ENCODE measurements around the gene ZIC4.

The ZIC4 gene

DNA sequence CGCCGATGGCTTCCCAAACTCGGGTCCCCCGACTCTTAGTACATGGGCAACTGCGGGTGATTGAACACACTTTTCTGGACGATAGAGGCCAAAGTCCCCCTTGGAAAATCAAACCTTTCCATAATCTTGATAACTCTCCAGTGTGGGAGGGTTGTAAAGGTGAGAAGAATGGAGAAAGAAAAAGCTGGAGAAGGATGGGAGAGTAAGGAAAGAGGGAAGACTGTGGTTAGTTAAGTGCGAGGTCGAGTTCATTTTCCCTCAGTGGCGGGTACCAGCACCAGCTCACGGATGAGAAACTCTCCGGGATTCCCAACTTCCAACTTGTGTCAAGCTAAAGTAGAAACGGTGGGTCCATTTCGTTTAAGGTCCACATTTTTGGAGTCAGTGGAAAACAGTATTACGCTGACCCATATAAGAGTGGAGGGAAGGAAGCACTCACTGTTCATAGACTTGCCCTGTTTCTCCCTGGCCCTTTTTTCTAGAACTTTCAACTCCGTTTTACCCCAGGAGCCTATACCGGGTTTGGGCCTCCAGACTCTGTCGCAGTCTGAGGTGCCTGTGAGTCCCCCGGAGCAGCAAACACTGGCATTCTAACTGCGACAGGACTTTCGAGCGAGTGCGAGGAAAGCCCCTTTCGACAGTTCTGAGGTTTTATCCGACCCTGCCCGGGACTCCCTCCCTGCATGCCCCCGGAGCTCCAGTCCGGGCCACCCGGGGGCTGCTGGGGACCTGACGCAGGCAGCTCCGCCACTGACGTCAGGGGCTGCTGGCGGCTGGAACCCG lies 17.6 kb upstream of the ZIC4 start:
- no peak overlapping the region for H3K4me3 ChIP-seq (ENCODE audit: insufficient read depth, low read depth, low read length, poor library complexity, severe bottlenecking)
- no peak for DNase-seq
- H3K9me3 ChIP-seq (ENCODE audit: control insufficient read depth, low read length) = no peaks in the 10 kb centered on the region
- H3K27ac ChIP-seq (ENCODE audit: insufficient read depth, low read length, poor library complexity, severe bottlenecking) = no peak overlapping the region
- H3K36me3 ChIP-seq (ENCODE audit: control insufficient read depth, insufficient read depth, low read length) = no peaks in the 10 kb centered on the region
- peaks cover 27% of the 10 kb centered on the region for H3K27me3 ChIP-seq (replicated peaks; ENCODE audit: control insufficient read depth, insufficient read depth, low read length, poor library complexity, severe bottlenecking)
- H3K4me1 ChIP-seq (ENCODE audit: control insufficient read depth, insufficient read depth, low read length, poor library complexity, severe bottlenecking) = no peaks in the 10 kb centered on the region

DNA sequence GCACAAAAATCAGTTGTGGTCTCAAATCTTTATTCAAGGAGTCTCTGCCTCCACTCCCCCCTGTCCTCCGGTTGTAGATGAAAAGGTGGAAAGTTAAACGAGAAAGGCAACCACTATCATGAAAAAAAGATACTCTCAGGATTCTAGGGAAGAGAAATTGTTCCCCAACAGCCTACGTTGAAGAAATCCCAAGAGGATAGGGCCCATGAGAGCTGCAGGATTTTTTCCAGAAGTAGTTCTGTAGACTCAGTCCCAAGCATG lies 17.1 kb upstream of the ZIC4 start:
- no peak for DNase-seq
- no peaks in the 10 kb centered on the region for H3K9me3 ChIP-seq (ENCODE audit: control insufficient read depth, low read length)
- no peak overlapping the region for H3K27ac ChIP-seq (ENCODE audit: insufficient read depth, low read length, poor library complexity, severe bottlenecking)
- no peak overlapping the region for H3K4me3 ChIP-seq (ENCODE audit: insufficient read depth, low read depth, low read length, poor library complexity, severe bottlenecking)
- no peaks in the 10 kb centered on the region for H3K36me3 ChIP-seq (ENCODE audit: control insufficient read depth, insufficient read depth, low read length)
- H3K27me3 ChIP-seq (replicated peaks; ENCODE audit: control insufficient read depth, insufficient read depth, low read length, poor library complexity, severe bottlenecking) = peaks cover 27% of the 10 kb centered on the region
- H3K4me1 ChIP-seq (ENCODE audit: control insufficient read depth, insufficient read depth, low read length, poor library complexity, severe bottlenecking) = no peaks in the 10 kb centered on the region

DNA sequence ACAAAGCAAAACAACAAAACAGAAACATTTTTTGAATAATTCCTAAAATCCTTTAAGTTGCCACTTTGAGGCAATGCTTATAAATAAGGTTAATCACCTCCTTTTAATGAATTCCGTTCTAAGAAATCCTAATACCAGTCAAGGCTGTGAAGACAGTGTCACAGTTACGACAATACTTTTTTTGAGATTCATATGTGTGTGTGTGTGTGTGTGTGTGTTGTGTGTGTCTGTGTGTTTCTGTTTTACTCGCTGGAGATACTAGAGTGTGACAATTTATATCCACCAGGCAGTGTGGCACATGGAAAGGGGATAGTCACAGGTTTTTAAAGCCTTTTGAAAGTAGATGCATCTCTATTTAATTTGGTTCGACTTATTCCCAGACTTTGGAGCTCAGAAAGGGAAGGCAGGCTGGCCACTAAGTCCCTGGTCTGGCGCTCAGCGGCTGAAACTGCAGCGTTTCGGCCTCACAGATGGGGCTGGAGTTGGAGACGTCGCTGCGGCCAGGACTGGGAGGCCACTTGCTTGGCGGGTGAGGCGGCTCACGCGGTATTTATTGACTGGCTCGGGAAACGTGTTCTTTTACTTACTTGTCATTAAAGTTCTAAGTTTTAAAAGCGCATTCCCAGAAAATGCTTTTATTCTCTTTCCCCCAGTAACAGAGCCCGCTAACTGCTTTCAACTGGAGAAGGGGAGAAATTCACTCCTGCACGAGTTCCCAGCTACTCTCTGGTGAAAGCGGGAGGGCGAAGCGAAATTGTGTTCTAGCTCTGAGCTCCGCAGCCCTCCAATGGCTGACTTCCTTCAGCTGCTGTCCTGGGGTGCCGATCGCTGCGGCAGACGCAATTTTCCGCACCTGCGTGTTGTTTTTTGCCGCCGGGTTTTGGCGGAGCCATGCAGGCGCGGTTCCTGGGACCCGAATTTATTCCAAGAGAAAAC lies 16.5 kb upstream of the ZIC4 start:
- DNase-seq = no peak
- H3K27me3 ChIP-seq (replicated peaks; ENCODE audit: control insufficient read depth, insufficient read depth, low read length, poor library complexity, severe bottlenecking) = peaks cover 30% of the 10 kb centered on the region
- H3K9me3 ChIP-seq (ENCODE audit: control insufficient read depth, low read length) = no peaks in the 10 kb centered on the region
- no peak overlapping the region for H3K27ac ChIP-seq (ENCODE audit: insufficient read depth, low read length, poor library complexity, severe bottlenecking)
- H3K4me1 ChIP-seq (ENCODE audit: control insufficient read depth, insufficient read depth, low read length, poor library complexity, severe bottlenecking) = no peaks in the 10 kb centered on the region
- no peak overlapping the region for H3K4me3 ChIP-seq (ENCODE audit: insufficient read depth, low read depth, low read length, poor library complexity, severe bottlenecking)
- H3K36me3 ChIP-seq (ENCODE audit: control insufficient read depth, insufficient read depth, low read length) = no peaks in the 10 kb centered on the region

DNA sequence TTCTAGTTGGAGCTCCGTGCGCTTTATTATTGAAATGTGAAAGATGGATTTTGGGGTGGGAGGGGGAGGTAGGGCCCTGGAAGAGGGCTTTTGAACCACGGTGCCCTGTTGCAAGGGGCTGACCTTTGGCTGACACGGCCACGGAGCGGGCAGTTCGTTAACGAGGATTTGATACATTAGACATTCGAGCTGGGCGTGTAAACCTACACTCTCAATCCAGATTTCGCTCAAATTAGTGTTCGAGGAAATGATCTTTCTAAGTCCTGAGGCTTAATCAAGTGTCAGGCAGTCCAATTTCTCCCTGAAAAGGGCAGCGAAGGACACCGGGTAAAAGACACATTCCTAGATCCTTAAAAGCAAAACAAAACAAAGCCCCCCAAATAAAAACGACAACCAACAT lies 15.9 kb upstream of the ZIC4 start:
- Histone ChIP-seq H3K4me1 (ENCODE audit: control insufficient read depth, insufficient read depth, low read length, poor library complexity, severe bottlenecking) (no peaks in the 10 kb centered on the region), H3K4me3 (ENCODE audit: insufficient read depth, low read depth, low read length, poor library complexity, severe bottlenecking) (no peak overlapping the region), H3K9me3 (ENCODE audit: control insufficient read depth, low read length) (no peaks in the 10 kb centered on the region), H3K27me3 (replicated peaks; ENCODE audit: control insufficient read depth, insufficient read depth, low read length, poor library complexity, severe bottlenecking) (peaks cover 33% of the 10 kb centered on the region), H3K27ac (ENCODE audit: insufficient read depth, low read length, poor library complexity, severe bottlenecking) (no peak overlapping the region), H3K36me3 (ENCODE audit: control insufficient read depth, insufficient read depth, low read length) (no peaks in the 10 kb centered on the region)
- no peak for DNase-seq

DNA sequence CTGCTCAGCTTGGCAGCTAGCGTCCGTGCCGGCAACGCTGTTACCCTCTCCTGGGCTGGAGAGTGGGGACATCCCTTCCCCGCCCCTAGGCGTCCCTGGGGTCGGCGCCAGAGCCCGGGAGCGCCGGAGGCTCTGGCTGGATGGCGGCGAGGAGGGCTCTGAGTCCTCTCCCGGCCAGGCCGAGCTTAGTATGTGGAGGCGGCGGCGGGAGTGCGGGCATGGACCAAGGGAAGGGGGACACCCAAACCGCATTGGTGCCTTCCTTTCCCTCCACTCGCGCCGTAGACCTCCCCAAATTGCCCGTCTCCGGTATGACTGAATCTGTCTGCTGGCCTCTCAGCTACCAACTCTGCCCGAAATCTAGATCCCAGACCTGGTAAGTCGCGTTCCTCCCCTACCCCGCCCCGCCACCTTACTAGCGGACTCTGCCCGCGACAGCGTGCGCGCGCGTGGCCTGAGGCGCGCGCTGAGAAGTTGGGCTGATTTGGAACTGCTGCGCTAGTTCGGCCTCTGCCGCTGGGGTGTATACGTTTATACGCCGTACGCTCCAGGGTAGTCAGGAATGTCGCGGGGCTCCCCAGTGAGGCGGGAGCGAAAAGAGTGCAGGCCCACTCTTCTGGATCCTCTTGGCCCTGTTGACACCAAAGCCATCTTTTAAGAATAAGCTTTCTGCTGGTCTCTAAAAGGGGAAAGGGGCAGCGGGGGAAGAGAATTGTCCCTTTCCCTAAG lies 15.0 kb upstream of the ZIC4 start:
- Histone ChIP-seq H3K9me3 (ENCODE audit: control insufficient read depth, low read length) (no peaks in the 10 kb centered on the region), H3K4me3 (ENCODE audit: insufficient read depth, low read depth, low read length, poor library complexity, severe bottlenecking) (no peak overlapping the region), H3K36me3 (ENCODE audit: control insufficient read depth, insufficient read depth, low read length) (no peaks in the 10 kb centered on the region), H3K4me1 (ENCODE audit: control insufficient read depth, insufficient read depth, low read length, poor library complexity, severe bottlenecking) (no peaks in the 10 kb centered on the region), H3K27me3 (replicated peaks; ENCODE audit: control insufficient read depth, insufficient read depth, low read length, poor library complexity, severe bottlenecking) (peaks cover 33% of the 10 kb centered on the region), H3K27ac (ENCODE audit: insufficient read depth, low read length, poor library complexity, severe bottlenecking) (no peak overlapping the region)
- DNase-seq = no peak

DNA sequence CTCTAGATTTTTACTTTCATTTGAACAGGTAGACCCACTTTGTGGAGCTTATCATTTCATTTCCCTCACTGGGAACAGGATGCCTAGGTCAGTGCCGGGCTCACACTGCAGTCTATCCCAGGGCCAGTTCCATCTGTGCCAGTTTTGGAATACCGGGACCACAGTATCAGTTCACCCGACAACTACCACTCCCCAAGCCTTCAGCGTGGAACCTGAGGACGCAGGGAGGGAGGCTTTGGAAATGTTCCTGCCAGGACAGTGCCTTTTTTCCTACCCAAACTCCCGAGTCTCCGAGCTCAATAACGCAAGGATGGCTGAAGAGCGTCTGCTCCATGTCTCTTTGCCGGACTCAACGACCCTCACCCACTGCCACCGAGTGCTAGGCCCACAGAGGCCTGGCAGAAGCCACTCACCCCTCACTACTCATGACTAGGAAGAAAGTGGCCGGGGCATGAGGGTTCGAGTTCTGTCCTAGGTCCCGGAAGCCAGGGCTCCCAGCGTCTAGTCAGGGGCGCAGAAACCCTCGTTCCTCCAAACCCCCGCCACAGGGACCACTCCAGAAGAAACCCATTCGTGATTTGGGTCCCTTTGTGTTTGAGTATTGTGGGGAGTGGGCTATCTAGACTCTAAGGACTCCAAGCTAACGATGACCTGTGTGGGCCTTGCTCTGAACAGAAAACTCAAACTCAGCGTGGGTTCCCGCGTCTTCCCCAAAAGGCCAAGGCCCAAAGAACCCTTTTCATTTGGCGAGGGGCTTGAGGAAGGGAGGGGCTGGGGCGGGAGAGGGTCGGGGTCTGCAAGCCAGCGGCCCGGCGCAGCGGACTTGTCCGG lies 14.2 kb upstream of the ZIC4 start:
- H3K27ac ChIP-seq (ENCODE audit: insufficient read depth, low read length, poor library complexity, severe bottlenecking) = no peak overlapping the region
- no peak for DNase-seq
- H3K9me3 ChIP-seq (ENCODE audit: control insufficient read depth, low read length) = no peaks in the 10 kb centered on the region
- H3K36me3 ChIP-seq (ENCODE audit: control insufficient read depth, insufficient read depth, low read length) = no peaks in the 10 kb centered on the region
- peaks cover 33% of the 10 kb centered on the region for H3K27me3 ChIP-seq (replicated peaks; ENCODE audit: control insufficient read depth, insufficient read depth, low read length, poor library complexity, severe bottlenecking)
- H3K4me1 ChIP-seq (ENCODE audit: control insufficient read depth, insufficient read depth, low read length, poor library complexity, severe bottlenecking) = no peaks in the 10 kb centered on the region
- no peak overlapping the region for H3K4me3 ChIP-seq (ENCODE audit: insufficient read depth, low read depth, low read length, poor library complexity, severe bottlenecking)

DNA sequence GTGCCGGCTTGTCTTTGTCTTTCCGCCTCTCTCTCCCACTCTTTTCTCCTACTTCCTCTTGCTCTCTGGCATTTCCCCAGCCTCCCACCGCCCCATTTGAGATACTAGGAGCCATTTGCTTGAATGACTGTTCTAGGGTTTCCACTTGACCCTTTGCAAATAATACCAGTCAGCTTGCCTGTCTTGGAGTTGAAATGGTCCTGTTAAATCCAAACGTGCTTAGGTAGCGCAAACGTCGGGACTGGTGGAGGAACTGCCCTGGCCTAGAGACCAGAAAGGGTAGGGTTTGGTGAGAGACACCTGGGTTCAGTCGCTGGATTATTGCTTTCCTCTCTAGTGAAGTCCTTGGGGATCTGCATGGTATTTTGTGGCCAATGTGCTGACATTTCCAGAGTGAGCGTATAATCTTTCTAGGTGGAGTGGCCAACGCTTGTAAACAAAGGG lies 13.5 kb upstream of the ZIC4 start:
- H3K4me3 ChIP-seq (ENCODE audit: insufficient read depth, low read depth, low read length, poor library complexity, severe bottlenecking) = no peak overlapping the region
- peaks cover 38% of the 10 kb centered on the region for H3K27me3 ChIP-seq (replicated peaks; ENCODE audit: control insufficient read depth, insufficient read depth, low read length, poor library complexity, severe bottlenecking)
- no peaks in the 10 kb centered on the region for H3K36me3 ChIP-seq (ENCODE audit: control insufficient read depth, insufficient read depth, low read length)
- DNase-seq = no peak
- H3K9me3 ChIP-seq (ENCODE audit: control insufficient read depth, low read length) = no peaks in the 10 kb centered on the region
- H3K27ac ChIP-seq (ENCODE audit: insufficient read depth, low read length, poor library complexity, severe bottlenecking) = no peak overlapping the region
- H3K4me1 ChIP-seq (ENCODE audit: control insufficient read depth, insufficient read depth, low read length, poor library complexity, severe bottlenecking) = no peaks in the 10 kb centered on the region

DNA sequence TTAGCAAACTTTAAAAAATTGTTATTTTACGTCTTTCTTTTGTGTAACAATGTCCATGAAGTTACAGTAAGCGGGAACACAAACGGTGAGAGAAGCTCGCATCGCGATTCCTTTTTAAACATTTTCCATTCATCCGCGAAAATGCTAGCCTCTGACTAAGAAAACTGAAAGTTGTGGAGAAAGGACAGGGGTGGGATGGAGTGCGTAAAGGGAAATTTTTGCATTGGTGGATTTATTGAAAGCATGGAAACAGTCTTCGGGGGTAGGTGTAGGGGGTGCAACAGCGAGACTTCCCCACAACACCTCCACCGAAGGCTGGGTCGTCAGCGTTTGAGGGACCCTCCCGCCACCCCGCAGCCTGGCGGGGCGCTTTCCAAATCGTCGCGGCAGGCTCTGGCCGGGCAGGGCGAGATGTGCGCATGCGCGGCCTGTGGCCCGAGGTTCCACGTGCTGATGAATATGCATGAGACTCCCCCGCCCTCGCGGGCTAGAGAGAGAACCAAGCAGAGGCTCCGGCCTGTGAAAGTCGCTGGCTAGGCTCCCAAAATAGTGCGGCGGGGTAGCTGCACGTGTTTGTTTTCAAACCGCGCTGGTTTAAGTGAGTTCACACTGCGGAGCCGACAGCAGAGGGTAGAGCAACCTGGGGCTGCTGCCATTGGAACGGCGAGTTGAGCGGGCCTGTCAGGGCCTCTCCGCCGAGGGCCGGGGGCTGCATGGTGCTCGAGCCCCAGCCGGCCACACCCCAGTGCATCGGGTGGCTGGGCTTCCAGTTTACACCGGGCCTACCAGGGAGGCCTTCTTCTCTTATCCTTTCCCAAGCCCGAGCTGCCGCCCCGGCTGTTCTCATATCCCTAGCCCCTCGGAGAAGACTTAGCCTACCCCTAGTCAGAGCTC lies 12.7 kb upstream of the ZIC4 start:
- no peaks in the 10 kb centered on the region for H3K4me1 ChIP-seq (ENCODE audit: control insufficient read depth, insufficient read depth, low read length, poor library complexity, severe bottlenecking)
- no peaks in the 10 kb centered on the region for H3K36me3 ChIP-seq (ENCODE audit: control insufficient read depth, insufficient read depth, low read length)
- DNase-seq = no peak
- no peak overlapping the region for H3K27ac ChIP-seq (ENCODE audit: insufficient read depth, low read length, poor library complexity, severe bottlenecking)
- H3K9me3 ChIP-seq (ENCODE audit: control insufficient read depth, low read length) = no peaks in the 10 kb centered on the region
- H3K4me3 ChIP-seq (ENCODE audit: insufficient read depth, low read depth, low read length, poor library complexity, severe bottlenecking) = no peak overlapping the region
- H3K27me3 ChIP-seq (replicated peaks; ENCODE audit: control insufficient read depth, insufficient read depth, low read length, poor library complexity, severe bottlenecking) = peaks cover 40% of the 10 kb centered on the region

DNA sequence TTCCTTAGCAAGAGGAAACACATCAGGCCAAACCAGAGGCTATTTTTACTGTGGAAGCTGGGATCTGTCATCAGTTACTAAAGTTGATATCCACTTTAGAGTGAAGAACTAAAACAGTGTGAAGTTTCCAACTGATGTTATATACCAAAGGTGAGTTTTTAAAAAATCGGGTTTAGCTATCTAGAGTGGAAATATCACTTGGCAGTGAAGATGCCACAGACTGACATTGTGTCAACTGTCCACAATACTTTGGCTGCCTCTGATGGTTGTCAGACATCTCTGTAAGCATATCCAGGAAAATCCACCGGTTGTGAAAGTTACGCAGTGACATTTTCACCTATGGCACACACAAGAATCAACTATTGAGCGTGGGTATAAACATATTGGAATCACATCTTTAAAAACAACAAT lies 12.0 kb upstream of the ZIC4 start:
- Histone ChIP-seq H3K36me3 (ENCODE audit: control insufficient read depth, insufficient read depth, low read length) (no peaks in the 10 kb centered on the region), H3K9me3 (ENCODE audit: control insufficient read depth, low read length) (no peaks in the 10 kb centered on the region), H3K27me3 (replicated peaks; ENCODE audit: control insufficient read depth, insufficient read depth, low read length, poor library complexity, severe bottlenecking) (peaks cover 38% of the 10 kb centered on the region), H3K4me3 (ENCODE audit: insufficient read depth, low read depth, low read length, poor library complexity, severe bottlenecking) (no peak overlapping the region), H3K27ac (ENCODE audit: insufficient read depth, low read length, poor library complexity, severe bottlenecking) (no peak overlapping the region), H3K4me1 (ENCODE audit: control insufficient read depth, insufficient read depth, low read length, poor library complexity, severe bottlenecking) (no peaks in the 10 kb centered on the region)
- DNase-seq = no peak

Data from effector memory CD4-positive, alpha-beta T cell (primary cell).